GM21381 (cell line): Measurements from ENCODE around the gene SH2B3.
"Not testable (repeated sequence)": the region's sequence is repeated elsewhere in the genome, so short reads cannot be mapped to it uniquely, and the experiment has no call there.

Experiments
- ATAC-seq: cut with Tn5 transposase; IDR thresholded peaks from one replicate; pipeline ENCODE4 v1.9.1; 2021; ENCODE audit warnings: mild to moderate bottlenecking, moderate library complexity; ENCODE audit not compliant: unreplicated experiment

The SH2B3 gene

DNA sequence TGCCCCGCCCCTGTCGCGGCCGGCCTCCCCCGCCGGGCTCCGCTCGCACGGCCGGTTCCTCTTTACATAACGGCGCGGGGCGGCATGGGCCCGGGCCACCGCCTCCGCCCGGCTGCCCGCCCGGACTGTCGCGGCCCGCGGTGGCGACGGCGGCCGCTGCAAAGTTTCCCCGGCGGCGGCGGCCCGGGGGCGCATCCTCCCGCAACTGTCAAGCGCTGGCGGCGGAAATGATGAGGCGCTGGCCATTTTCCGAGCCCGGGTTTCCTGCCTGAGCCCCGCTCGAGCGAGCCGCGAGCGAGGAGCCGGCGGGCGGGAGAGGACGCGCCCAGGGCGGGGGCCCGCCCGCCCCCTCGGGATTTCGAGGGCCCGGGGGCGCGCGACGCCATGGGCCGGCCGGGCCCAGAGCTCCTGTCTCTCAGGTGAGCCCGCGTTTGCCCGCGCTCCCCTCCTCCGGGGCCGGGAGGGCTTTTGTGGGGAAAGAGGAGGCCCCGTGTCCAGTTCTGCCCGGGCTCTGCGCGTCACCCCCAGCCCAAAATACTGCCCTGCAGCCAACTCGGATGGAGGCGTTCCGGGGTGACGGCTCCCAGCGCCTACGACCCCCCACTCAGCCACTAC, at the start of gene SH2B3:
TSS of gene SH2B3 (plus strand) at position 65 of the 615 bp plus-strand sequence. CDS start 12,223 bp downstream, outside the sequence.
- peak; percentile 5 for ATAC-seq

DNA sequence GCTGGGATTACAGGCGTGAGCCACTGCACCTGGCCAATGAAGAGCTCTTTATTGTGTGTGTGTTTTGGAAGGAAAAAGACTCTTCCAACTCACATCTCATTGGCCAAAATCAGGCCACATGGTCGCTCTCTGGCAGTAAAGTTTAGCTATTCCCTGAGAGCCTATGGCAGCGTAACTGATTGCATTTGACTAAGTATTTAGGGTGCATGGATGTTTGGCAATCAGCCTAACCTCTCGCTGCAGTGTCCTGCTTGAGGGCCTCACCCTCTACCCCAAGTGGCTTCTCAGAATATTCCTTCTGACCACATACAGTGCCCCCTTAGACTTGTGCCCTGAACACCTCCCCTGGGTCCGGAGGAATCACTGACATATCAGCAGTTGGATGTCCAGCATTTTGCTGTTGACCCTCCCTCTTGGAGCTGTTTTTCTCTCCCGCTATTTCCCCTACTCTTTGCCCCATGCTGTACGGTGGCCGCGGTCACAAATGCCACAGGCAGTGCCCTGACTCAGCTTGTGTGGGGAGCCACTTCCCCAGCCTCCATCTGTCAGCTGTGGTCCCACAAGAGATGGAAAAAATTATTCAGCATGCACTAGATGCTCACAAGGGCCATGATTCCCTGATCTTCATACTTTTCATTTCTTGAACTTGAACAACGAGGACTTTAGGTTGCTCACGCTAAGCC, 46.4 kb upstream of the SH2B3 start:
- no peak for ATAC-seq

DNA sequence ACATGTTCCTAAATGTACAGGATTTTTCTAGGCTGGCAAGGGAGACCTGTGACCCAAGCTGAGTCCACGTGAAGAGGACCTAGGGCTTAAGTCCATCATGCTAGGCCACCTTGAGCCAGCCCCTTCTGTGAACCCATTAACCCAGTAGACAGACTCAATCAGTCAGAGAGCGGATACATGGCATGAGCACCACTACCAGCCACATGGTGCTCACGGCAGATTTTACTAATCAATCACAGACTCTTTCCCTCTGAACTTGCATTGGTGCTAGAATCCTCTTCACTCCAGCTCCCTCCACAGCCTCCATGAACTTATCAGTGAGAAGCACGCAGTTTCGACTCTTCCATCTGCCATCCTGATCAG, 45.8 kb upstream of the SH2B3 start:
- no peak for ATAC-seq

DNA sequence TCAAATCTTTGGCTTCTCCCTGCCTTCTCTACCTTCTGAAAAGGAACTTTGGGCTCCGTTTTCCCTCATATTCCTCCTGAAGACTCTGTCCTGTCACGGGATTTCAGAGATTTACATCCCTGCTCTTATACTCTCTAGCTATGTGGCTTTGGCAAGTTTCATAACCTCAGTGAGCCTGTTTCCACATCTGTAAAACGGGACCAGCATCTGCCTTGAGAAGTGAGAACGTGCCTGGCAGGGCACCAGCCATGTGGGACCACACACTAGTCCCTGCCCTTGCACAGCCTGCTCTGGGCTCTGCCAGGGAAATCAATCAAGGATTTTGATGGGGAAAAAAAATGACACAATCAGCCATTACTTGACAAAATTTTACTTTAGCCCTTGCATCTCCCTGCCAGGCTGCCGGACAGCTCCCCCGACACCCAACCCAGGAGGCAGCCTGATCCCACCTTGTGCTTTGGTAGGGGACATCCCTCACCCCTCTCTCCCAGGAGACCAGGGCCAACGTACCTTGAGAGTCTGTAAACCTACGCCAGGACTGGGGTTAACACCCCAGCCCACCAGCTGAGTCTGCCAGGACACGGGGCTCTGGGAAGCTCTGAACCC, 45.3 kb upstream of the SH2B3 start:
- no peak for ATAC-seq

DNA sequence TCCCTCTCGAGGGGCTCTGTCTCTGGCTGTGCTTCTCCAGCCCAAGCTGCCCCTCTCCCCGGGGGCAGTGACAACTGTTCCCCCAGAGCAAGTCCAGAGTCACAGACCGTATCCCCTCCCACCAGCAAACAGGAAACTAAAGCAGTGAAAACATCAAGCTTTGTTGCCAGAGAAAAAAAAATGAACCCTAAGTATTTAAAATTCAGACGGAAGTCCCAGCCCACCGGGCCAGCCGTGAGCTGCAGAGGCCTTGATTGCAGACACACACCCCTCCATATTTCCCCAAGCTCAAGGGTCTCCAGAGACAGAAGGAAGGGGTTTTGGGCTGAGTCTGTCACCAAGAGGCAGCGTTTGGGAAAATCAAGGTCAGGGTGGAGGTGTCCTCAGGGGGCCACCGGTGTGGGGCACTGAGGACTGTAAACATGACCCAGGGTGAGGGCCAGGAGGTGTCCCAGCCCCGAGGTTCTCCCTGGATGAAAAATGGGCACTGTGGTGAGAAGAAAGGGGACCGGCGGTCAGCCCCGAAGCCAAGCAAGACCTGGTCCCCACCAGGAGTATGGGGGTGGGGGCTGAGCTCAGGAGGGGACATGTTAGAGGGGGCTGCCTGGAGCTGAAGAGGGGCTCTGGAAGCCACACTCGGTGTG, 44.5 kb upstream of the SH2B3 start:
- no peak for ATAC-seq

DNA sequence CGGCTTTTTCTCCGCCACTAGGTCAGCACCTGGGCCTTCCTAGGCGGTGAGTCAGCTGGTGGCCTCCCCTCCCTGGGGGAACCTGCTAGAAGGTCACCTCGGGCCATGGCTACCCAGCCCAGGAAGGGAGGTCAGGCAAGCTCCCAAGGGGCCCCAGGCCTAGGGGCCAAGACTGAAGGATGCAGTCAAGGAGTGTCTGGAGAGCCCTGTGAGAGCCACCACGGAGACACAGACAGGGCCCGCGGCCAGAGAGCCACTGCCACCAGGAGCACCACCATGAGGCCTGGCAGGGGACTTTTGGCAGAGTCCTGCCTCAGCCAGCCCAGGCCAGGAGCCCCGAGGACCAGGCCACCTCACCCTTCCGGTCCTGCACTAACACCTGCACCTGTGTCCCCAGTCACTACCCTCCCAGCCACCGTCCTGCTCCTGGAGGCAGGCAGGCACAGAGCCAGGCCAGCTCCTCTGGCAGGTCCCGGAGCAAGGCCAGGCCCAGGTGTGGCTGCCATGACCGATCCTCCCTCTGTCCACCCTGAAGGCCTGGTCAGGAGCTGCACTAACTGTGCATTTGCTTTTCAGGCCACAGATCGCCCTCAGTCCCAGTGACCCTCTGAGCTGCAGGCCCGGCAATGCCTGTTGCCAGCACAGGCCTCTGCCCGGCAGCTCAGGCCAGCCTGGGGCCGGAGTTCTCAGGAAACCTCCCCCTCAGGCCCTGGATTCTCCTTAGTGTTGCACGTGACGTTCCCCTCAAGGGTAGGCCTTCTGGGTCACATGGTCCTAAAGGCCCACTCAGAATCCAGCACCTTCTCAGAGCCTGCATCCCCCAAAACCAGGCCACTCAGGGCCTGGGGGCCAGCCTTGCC, 43.8 kb upstream of the SH2B3 start:
- no peak for ATAC-seq

DNA sequence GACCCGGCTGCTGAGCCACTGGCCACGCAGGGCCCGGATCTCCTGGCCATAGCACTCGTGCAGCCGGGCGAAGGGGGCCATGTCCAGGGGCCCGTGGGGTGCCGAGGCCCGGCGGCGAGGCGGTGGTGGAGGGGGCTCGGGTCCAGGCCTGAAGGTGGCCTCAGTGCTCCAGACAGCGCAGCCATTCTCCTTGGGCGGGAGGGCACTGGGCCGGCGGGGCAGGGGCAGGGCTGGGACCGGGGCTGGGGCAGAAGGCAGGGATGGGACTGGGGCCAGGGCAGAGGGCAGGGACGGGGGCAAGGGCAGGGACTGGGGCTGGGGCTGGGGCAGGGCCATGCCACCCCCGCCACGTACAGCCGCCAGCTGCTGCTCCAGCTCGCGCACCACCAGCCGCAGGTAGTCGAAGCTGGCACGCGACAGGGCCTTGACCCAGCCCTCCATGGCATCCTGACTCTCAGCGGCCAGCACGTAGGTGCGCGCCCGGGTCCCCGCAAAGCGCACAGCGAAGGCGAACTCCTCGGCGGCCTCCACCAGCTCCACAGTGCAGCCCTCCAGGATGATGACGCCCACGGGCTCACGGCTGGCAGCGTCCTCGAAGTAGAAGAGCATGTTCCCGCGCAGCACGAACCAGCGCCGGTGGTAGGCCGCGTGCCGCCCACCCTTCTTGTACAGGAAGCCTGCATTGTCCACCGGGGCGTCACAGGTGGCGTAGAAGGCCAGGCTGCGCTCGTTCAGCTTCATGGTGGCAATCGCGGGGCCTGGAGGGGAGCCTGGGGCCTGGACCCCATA, 42.8 kb upstream of the SH2B3 start:
- no peak for ATAC-seq

DNA sequence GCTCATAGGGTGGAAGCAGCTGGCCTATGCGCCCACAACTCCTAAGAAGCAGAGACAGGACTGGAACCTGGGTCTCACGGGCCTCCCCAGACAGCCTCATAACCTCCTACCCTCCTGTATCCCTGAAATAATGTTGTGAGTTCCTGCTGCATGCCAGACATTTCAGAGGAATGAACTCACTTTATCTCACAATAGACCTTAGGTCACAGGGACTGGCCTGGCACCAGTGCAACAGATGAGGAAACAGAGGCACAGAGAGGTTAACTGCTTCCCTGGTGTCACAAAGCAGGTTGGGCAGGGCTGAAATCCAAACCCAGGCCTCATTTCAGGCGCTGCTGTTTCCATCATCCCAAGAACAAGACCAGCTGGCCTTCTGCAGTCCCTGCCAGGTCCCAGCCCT, 42.1 kb upstream of the SH2B3 start:
- ATAC-seq = no peak

DNA sequence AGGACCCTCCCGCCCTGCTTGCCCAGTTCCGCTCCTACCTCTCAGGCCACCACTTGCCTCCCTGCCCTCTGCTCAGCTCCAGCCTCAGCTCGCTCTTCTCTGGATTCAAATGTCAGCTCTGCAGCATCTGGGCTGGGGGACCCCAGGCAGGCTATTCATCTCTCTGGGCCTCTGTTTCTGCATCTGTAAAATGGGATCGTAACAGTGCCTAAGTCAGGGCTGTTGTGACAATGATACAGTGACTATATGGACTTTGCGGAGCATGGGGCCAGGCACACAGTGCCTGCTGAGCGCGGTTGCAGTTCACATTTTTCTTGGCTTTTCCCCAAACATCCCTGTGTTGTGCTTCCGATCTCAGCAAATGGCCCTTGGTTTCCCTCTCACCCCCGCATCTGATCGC, 39.6 kb upstream of the SH2B3 start:
- no peak for ATAC-seq

DNA sequence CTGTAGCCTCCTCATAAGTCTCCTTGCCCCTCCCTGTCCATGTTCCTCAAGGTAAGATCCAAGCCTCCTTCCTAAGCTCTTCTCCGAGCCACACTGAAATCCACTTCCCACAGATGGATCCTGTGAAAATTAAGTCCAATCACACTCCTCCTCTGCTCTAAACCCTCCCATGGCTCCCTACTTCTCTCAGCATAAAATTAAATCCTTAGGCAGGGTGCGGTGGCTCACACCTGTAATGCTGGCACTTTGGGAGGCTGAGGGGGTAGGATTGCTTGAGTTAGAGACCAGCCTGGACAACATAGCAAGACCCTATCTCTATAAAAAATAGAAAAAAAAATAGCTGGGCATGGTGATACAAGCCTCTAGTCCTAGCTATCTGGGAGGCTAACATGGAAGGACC, 39.1 kb upstream of the SH2B3 start:
- no peak for ATAC-seq

DNA sequence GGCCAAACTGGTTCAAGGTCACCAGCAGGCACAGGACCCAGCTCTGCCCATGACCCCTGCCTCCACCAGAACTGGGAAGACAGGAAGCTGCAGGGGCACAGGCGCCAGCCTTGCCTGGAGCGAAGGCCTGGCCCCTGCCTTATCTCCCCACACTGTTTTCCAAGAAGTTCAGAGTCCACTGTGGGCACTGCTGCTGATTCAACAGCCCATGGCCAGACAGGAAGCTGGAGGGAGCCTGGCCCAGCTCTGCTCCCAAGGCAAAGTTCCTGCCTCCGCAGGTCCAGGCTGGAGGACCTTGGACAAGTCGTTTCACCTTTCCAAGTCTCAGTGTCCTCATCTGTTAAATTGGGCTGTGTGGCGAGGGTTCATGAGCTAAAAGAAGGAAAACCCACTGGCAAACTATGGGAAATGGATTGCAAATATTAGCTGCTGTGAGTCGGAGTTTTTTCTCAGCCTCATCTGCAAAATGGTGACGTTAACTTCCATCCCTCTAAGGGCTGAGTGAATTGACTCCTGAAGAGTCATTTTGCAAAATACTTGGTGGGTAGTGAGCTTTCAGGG, 38.0 kb upstream of the SH2B3 start:
- ATAC-seq = no peak

DNA sequence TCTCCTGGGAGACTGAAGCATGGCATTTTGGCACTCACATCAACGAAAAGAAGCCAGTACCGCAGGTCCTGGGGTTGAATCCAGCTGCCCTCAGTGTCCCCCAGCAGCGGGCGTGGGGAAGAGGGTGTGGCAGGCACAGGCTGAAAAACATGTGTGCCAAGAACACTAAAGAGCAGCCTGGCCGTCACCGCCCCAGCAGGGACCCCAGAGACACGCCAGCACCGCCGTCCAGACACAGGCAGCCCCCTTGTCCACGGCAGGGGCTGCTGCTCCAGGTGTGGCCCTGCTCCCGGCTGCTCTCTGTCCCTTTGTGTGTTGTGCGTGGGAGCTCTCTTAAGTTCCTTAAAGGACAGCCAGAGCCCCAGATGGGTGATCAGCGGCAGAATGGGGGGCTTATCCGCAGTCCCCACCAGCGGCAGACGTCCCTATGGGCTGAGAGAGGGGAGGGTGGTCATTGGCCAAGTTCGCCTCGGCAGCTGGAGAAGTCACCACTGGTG, 37.4 kb upstream of the SH2B3 start:
- peak; percentile 8 for ATAC-seq

DNA sequence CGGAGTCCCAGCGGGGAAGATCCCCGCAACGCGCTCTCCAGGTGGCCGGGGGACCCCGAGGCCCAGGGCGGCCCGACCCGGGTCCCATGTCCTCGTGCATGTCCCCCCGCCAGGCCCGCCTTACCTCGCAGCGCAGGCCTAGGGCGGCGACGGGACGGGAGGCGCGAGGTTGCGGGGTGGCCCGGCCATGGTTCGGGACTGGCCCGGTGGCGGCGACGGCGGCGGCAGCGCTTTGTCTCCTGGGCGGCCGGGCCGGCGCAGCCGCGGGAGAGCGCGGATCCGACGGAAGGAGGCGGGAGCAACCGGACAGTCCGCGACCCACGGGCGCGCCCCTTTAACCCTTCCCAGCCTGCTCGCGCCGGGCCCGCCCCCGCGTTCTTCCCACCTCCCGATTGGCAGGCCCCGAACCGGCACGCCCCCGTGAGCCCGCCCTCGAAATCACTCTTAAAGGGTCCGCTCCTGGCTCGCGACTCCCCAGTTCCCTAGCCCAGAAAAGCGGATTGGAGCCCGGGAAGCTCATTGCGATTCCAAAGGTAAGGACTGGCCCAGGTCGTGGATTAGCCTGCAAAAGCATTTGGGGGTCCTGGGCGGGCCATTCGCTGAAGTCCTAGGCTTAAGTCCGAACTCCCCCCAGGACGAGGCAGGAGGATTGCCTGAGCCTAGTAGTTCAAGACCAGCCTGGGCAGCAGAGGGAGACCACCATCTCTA, 36.8 kb upstream of the SH2B3 start, which contains the start of gene PHETA1:
TSS of gene PHETA1 (minus strand) at position 308 of the 708 bp plus-strand sequence. CDS start 5,668 bp downstream, outside the sequence.
- peak; percentile 95 for ATAC-seq

DNA sequence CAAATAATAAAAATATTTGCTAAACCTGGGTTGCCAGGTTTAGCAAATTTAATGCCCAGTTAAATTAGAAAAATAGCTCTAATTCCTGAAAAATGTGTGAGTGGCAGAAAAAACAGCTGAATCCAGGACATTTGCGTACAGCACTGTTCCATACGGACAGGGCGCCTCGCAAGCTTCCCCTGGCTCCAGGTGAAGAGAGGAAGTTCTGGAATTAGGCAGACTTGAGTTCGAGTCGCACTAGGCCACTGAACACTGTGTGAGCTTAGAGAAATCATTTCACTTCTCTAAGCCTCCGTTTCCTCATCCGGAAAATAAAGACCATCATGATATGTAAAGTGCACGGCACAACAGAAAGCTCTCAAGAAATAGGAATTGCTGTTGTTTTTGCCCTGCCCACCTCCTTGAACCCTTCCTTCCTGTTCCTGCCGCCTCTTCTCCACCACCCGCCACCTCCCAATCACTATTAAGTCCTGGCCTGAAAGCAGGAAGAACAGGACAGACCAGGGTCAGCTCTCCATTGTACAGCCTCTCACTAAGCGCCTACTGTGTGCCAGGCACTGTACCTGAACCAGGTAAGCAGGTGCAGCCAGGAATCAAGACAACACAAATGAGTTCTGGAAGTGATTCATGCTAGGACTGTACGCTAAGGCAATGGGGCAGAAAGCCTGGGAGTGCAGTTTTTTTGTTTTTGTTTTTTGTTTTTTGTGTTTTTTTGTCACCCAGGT, 36.1 kb upstream of the SH2B3 start:
- no peak for ATAC-seq

DNA sequence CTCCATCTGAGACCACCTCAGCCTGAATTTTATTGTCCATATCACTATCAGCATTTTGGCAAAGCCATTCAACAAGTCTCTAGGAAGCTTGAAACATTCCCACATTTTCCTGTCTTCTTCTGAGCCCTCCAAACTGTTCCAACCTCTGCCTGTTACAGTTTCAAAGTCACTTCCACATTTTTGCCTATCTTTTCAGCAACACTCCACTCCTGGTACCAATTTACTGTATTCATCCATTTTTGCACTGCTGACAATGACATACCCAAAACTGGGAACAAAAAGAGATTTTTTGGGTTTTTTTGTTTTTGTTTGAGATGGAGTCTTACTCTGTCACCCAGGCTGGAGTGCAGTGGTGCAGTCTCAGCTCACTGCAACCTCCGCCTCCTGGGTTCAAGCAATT, 32.5 kb upstream of the SH2B3 start:
- not testable (repeated sequence) for ATAC-seq

DNA sequence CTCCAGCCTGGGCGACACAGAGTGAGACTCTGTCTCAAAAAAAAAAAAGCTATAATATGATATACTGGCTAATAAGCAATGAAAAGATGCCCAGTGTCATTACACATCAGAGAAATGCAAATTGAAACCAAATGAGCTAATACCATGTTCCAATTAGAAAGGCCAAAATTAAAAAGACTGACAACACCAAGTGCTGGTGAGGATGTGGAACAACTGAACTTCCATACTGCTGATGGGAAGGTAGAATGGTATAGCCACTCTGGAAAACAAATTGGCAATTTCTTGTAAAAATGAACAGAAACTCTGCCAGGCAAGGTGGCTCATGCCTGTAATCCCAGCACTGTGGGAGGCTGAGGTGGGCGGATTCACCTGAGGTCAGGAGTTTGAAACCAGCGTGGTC, 28.3 kb upstream of the SH2B3 start:
- ATAC-seq = no peak

DNA sequence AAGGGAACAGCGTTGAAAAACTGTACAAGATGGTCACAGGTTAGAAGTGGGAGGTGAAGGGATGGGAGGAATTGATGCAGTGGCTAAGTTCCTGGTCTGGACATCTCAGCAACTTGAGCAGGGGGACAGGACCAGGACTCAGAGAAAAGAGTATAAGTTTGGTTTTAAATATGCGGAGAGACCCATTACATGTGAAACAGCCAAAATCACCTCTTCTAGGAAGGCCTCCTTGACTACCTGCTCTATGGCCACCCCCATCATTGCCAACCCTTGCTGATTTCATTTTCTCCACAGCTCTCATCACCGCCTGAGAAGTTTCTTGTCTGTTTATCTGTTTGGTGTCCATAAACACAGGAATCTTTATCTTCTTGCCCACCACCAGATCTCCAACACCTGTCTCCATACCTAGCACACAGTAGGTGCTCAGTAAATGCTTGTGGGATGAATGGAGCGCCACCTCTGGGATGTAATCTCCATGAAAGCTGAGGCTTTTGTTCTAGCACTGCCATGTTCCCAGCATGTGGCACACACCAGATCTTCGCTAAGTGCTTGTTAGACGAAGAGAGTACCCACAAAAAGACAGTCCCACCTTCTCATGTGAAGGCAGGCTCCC, 25.7 kb upstream of the SH2B3 start:
- ATAC-seq = no peak

DNA sequence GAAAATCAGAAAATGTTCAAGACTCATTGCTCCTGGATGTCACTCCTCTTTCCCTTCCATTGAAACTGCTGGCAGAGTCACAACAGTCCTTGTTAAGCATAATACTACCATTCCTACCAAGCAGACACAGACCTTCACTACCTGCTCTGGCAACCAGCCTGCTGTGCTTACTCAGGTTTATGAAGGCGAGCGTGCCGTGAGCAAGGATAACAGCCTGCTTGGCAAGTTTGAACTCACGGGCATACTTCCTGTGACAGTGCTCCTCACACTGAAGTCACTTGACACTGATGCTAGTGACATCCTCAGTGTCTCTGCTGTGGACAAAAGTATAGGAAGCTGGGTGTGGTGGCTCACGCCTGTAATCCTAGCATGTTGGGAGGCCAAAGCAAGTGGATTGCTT, 21.1 kb upstream of the SH2B3 start:
- no peak for ATAC-seq
